B cell (primary cell): ENCODE data around the gene COPA. TPM values are rescaled to one million over a fixed set of nuclear protein-coding genes. Genes with fewer than 3 reads are reported as not detected.
A peak's percentile ranks its signal among the peaks of the same experiment; 100 is the strongest.

Experiments used
- ATAC-seq: fragments of 200-7000 bp; cut with Tn5 transposase; one replicate; pipeline ENCODE4 v1.10.0; 2021; ENCODE audit warnings: low read depth, mild to moderate bottlenecking, moderate number of reproducible peaks, moderate library complexity
- CTCF ChIA-PET: fragments of 350-600 bp; sonication (Branson Sonifier 250); formaldehyde crosslinking; loops from one replicate; lab custom pipeline; 2021; ENCODE audit warnings: antibody characterized with exemption, inconsistent platforms; lab: Charles Lee
- POLR2A ChIA-PET: fragments of 350-600 bp; sonication (Branson Sonifier 250); formaldehyde crosslinking; loops from one replicate; lab custom pipeline; 2021; ENCODE audit warnings: antibody characterized with exemption; lab: Charles Lee
- DNase-seq: peaks from one replicate; pipeline ENCODE4 v3.0.0; 2013
- H2AFZ ChIP-seq: 2 replicates; pipeline ENCODE4 v1.6.1; 2012; ENCODE audit warnings: mild to moderate bottlenecking, low read depth, low read length; ENCODE audit not compliant: insufficient read depth, poor library complexity, severe bottlenecking
- H3K27ac ChIP-seq, 2 donors: 1 replicate in 1 of 2; 2 replicates in 1 of 2; pipeline ENCODE4 v1.5.1; 2012 to 2013; ENCODE audit warnings: low read length in 2 of 2, mild to moderate bottlenecking in 2 of 2, moderate library complexity in 1 of 2
- H3K27me3 ChIP-seq, 4 experiments: fragments of 200-600 bp in 1 of 4; sonication (generic) in 1 of 4; replicated peaks in 1 of 4; 1 replicate in 2 of 4; 2 replicates in 2 of 4; pipeline versions ENCODE4 v1.6.1 to v1.7.0; 2013 to 2016; ENCODE audit warnings: low read length in 3 of 4, mild to moderate bottlenecking in 2 of 4, mixed read lengths in 1 of 4, moderate library complexity in 1 of 4; ENCODE audit not compliant: insufficient read depth in 4 of 4, control insufficient read depth in 3 of 4; ENCODE audit errors: control extremely low read depth in 1 of 4
- H3K36me3 ChIP-seq, 2 experiments: replicated peaks in 1 of 2; 1 replicate in 1 of 2; 2 replicates in 1 of 2; pipeline versions ENCODE4 v1.6.1 to v1.7.1; 2013; ENCODE audit warnings: low read length in 1 of 2; ENCODE audit not compliant: insufficient read depth in 2 of 2, control insufficient read depth in 1 of 2; ENCODE audit errors: control extremely low read depth in 1 of 2, extremely low read depth in 1 of 2
- H3K4me1 ChIP-seq, 2 donors: fragments of 200-600 bp in 1 of 2; sonication (generic) in 1 of 2; 1 replicate in 1 of 2; 2 replicates in 1 of 2; pipeline versions ENCODE4 v1.5.1 to v1.6.1; 2013 to 2017; ENCODE audit warnings: low read length in 2 of 2; ENCODE audit not compliant: control insufficient read depth in 2 of 2, insufficient read depth in 2 of 2
- H3K4me2 ChIP-seq: replicated peaks from 2 replicates; pipeline ENCODE3; 2012; ENCODE audit warnings: mild to moderate bottlenecking, low read depth, low read length; ENCODE audit not compliant: poor library complexity, severe bottlenecking
- H3K4me3 ChIP-seq, 5 experiments: fragments of 200-600 bp in 1 of 5; sonication (generic) in 1 of 5; 1 replicate in 3 of 5; 2 replicates in 2 of 5; pipeline versions ENCODE4 v1.5.1 to v1.7.0; 2011 to 2016; ENCODE audit warnings: low read length in 4 of 5, mild to moderate bottlenecking in 4 of 5, low read depth in 2 of 5, control low read depth in 1 of 5, moderate library complexity in 1 of 5; ENCODE audit not compliant: insufficient read depth in 1 of 5; ENCODE audit errors: control extremely low read depth in 1 of 5, extremely low read depth in 1 of 5
- H3K79me2 ChIP-seq: fragments of 200-600 bp; sonication (generic); one replicate; pipeline ENCODE4 v1.6.0; 2016; ENCODE audit warnings: low read length; ENCODE audit not compliant: control insufficient read depth, insufficient read depth
- H3K9ac ChIP-seq: fragments of 200-600 bp; sonication (generic); 2 replicates; pipeline ENCODE4 v1.6.1; 2017; ENCODE audit warnings: mild to moderate bottlenecking, low read length, moderate library complexity
- H3K9me3 ChIP-seq, 3 donors: one replicate each; pipeline versions ENCODE4 v1.6.1 to v1.7.1; 2013; ENCODE audit warnings: low read length in 2 of 3; ENCODE audit not compliant: control insufficient read depth in 2 of 3, insufficient read depth in 1 of 3; ENCODE audit errors: control extremely low read depth in 1 of 3
- H4K20me1 ChIP-seq: 2 replicates; pipeline ENCODE4 v1.6.0; 2012; ENCODE audit warnings: mild to moderate bottlenecking, low read length; ENCODE audit not compliant: insufficient read depth, control insufficient read depth, poor library complexity, severe bottlenecking
- H3K27ac Mint-ChIP-seq: one replicate; pipeline ENCODE4 v1.8.0; 2021; ENCODE audit warnings: mixed read lengths
- H3K27me3 Mint-ChIP-seq: one replicate; pipeline ENCODE4 v1.8.0; 2021; ENCODE audit warnings: mixed read lengths
- H3K4me1 Mint-ChIP-seq: one replicate; pipeline ENCODE4 v1.8.0; 2021; ENCODE audit warnings: mixed read lengths
- H3K4me3 Mint-ChIP-seq: one replicate; pipeline ENCODE4 v1.8.0; 2021; ENCODE audit warnings: mixed read lengths
- H3K9me3 Mint-ChIP-seq: one replicate; pipeline ENCODE4 v1.8.0; 2022; ENCODE audit warnings: mixed read lengths; ENCODE audit not compliant: insufficient read depth
- EZH2 ChIP-seq: IDR thresholded peaks from 2 replicates; pipeline ENCODE4 v1.6.1; 2012; ENCODE audit warnings: borderline replicate concordance, low read depth, mild to moderate bottlenecking, moderate library complexity, low read length; ENCODE audit not compliant: insufficient read depth, poor library complexity, severe bottlenecking
- WGBS: methylation state at CpG from one replicate; pipeline ENCODE4 v1.1.5; 2013; ENCODE audit warnings: missing lambda C conversion rate; ENCODE audit not compliant: insufficient coverage; 5-methylcytosine and 5-hydroxymethylcytosine counted together
- intact Hi-C: fragments of 100-400 bp; cut with micrococcal nuclease; formaldehyde crosslinking; loops from one replicate; pipeline ENCODE4 v1.10.0; 2022
- polyA plus RNA-seq: library from polyadenylated mRNA; depleted of rRNA; stranded (reverse); fragments of >200 nt; gene quantifications from 2 replicates; pipeline ENCODE4 v1.2.3, GENCODE V29; 2012
- total RNA-seq, 2 donors: library from RNA; stranded (reverse); fragments of 120-200 nt in 1 of 2; gene quantifications; 1 replicate in 1 of 2; 2 replicates in 1 of 2; pipeline versions ENCODE4 v1.2.3 to v1.2.4, GENCODE V29; 2013 to 2022
- TF ChIP-seq, protein P1 (sequence below): fragments of 200-600 bp; IDR thresholded peaks from one replicate; pipeline ENCODE4 v1.8.0; 2022; ENCODE audit warnings: antibody characterized with exemption, mild to moderate bottlenecking

COPA gene
- total and polyA plus RNA-seq, 2 donors (not counting 1 experiment from before 2014, with no cell fraction given) = 39.1 to 168 TPM

DNA sequence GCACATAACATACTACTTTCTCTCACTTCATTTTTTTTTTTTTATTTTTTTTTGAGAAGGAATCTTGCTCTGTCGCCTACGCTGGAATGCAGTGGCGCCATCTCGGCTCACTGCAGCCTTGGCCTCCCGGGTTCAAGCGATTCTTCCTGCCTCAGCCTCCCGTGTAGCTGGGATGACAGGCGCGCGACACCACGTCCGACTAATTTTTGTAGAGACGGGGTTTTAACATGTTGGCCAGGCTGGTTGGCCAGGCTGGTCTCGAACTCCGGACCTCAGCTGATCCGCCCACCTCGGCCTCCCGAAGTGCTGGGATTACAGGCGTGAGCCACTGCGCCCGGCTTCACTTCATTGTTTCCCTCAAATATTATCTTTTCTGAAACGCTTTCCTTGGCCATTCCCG, 57.5 kb downstream of the COPA start:
- H3K36me3 ChIP-seq = peaks cover 0 to 40% of the 10 kb centered on the region in 2 experiments
- H3K79me2 ChIP-seq = peaks cover 30% of the 10 kb centered on the region
- peak overlapping the region; percentile 81 for H2AFZ ChIP-seq
- no peaks in the 10 kb centered on the region for H3K9me3 ChIP-seq
- Mint-ChIP-seq H3K9me3 (no peaks in the 10 kb centered on the region), H3K4me1 (peaks cover 21% of the 10 kb centered on the region), H3K27ac (peak overlapping the region; percentile 50), H3K27me3 (no peaks in the 10 kb centered on the region), H3K4me3 (peak overlapping the region; percentile 76)
- 90% methylated on average over 19 of the region's 23 CpGs for WGBS
- peak overlapping the region in 1 of 2 donors; percentile 75 for H3K27ac ChIP-seq
- ChIA-PET CTCF (interaction anchor here (0.7 to 2.0 kb wide), 7 partner anchors 20 to 198 kb away, joined by 3 to 9 read pairs (median 4); partner anchors contain the start of gene DCAF8), POLR2A (interaction anchor here (0.7 to 2.2 kb wide), 3 partner anchors 23 to 1029 kb away, joined by 3 to 20 read pairs (median 3); partner anchors contain the start of genes DCAF8 and SDHC)
- DNase-seq (no peak), ATAC-seq (no peak)
- H3K4me2 ChIP-seq = peak overlapping the region; percentile 77
- peak overlapping the region; percentile 78 for H3K9ac ChIP-seq
- H3K27me3 ChIP-seq = no peaks in the 10 kb centered on the region
- peaks cover 9 to 21% of the 10 kb centered on the region in 2 donors for H3K4me1 ChIP-seq
- peak overlapping the region; percentile 60 to 88 (median 78) for H3K4me3 ChIP-seq
- no peak for TF ChIP-seq EZH2
- TF ChIP-seq, protein P1, sequence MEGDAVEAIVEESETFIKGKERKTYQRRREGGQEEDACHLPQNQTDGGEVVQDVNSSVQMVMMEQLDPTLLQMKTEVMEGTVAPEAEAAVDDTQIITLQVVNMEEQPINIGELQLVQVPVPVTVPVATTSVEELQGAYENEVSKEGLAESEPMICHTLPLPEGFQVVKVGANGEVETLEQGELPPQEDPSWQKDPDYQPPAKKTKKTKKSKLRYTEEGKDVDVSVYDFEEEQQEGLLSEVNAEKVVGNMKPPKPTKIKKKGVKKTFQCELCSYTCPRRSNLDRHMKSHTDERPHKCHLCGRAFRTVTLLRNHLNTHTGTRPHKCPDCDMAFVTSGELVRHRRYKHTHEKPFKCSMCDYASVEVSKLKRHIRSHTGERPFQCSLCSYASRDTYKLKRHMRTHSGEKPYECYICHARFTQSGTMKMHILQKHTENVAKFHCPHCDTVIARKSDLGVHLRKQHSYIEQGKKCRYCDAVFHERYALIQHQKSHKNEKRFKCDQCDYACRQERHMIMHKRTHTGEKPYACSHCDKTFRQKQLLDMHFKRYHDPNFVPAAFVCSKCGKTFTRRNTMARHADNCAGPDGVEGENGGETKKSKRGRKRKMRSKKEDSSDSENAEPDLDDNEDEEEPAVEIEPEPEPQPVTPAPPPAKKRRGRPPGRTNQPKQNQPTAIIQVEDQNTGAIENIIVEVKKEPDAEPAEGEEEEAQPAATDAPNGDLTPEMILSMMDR = no peak
- no peaks in the 10 kb centered on the region for H4K20me1 ChIP-seq
- intact Hi-C loops = loop anchor here (1.0 to 2.0 kb wide), 4 partner anchors 23 to 187 kb away; partner anchors contain the start of genes COPA, DCAF8, IGSF8 and NCSTN

DNA sequence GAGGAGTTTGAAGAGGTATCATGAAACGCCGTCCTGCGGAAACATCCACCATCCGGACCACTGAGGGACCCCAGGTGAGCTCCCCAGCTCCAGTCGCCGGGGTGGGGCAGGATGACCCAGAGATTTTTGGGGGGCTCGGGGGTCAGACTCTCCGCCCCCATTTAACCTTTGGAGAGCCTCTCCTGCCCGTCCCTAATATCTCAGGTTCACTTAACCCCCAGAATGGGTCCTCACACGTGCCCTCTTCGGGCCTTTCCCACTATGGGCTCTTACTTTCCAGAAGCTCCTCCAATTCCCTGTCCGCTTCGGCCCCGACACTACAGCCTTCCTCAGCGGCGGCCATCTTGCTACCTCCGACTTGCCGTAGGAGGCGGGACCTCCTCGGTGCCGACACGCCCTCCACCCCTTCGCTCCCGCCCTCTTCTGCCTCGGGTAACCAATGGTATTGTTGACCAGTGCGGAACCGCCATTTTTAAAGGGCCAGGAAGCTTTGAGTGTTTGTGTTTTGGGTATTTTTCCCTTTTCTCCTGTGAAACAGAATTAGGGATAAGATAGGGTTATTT, 58.2 kb downstream of the COPA start, which contains the start of gene PEX19:
Gene PEX19, minus strand, starts transcription at position 352 of the 563 bp plus-strand sequence. Its CDS starts 9 bp downstream, at position 343.
- H3K9me3 Mint-ChIP-seq = no peaks in the 10 kb centered on the region
- H2AFZ ChIP-seq = peak within 1 kb of the TSS; percentile 81
- H3K27ac ChIP-seq = peak within 1 kb of the TSS; percentile 26 to 75
- peak; percentile 94 for DNase-seq
- H3K79me2 ChIP-seq = peaks cover 30% of the 10 kb centered on the region
- peak within 1 kb of the TSS; percentile 97 for H3K4me3 Mint-ChIP-seq
- peak; percentile 100 for ATAC-seq
- ChIA-PET CTCF (interaction anchor here (0.6 to 2.0 kb wide), 10 partner anchors 19 to 468 kb away, joined by 3 to 9 read pairs (median 4); partner anchors contain the start of gene DCAF8), POLR2A (interaction anchor here (1.0 to 2.2 kb wide), 3 partner anchors 22 to 184 kb away, joined by 3 to 20 read pairs (median 3); partner anchors contain the start of gene DCAF8)
- no peaks in the 10 kb centered on the region for H3K9me3 ChIP-seq
- H4K20me1 ChIP-seq = no peaks in the 10 kb centered on the region
- H3K27ac Mint-ChIP-seq = peak within 1 kb of the TSS; percentile 96
- H3K4me1 ChIP-seq = peaks cover 9 to 21% of the 10 kb centered on the region in 2 donors
- under 1% methylated on average over 20 of the region's 27 CpGs for WGBS
- intact Hi-C loops = loop anchor here (1.0 to 2.0 kb wide), 4 partner anchors 23 to 187 kb away; partner anchors contain the start of genes COPA, DCAF8, IGSF8 and NCSTN
- peak within 1 kb of the TSS; percentile 60 to 88 (median 78) for H3K4me3 ChIP-seq
- H3K9ac ChIP-seq = peak within 1 kb of the TSS; percentile 78
- peak within 1 kb of the TSS; percentile 77 for H3K4me2 ChIP-seq
- no peaks in the 10 kb centered on the region for H3K27me3 Mint-ChIP-seq
- H3K4me1 Mint-ChIP-seq = peaks cover 21% of the 10 kb centered on the region
- TF ChIP-seq, protein P1 = no peak
- no peak for TF ChIP-seq EZH2
- peaks cover 0 to 40% of the 10 kb centered on the region in 2 experiments for H3K36me3 ChIP-seq
- no peaks in the 10 kb centered on the region for H3K27me3 ChIP-seq
